Progenitor cell of endocrine pancreas (in vitro differentiated cells): Measurements from ENCODE around the gene SEMA4D. TPM values are rescaled to one million over a fixed set of nuclear protein-coding genes. Genes with fewer than 3 reads are reported as not detected.

Source experiments
- DNase-seq: peaks from one replicate; pipeline ENCODE4 v3.0.0; 2021; ENCODE audit warnings: low spot score; ENCODE audit not compliant: unreplicated experiment
- H3K27ac Mint-ChIP-seq: 2 replicates; pipeline ENCODE4 v1.8.0; 2021; ENCODE audit warnings: mild to moderate bottlenecking, moderate library complexity, mixed read lengths
- H3K27me3 Mint-ChIP-seq: 2 replicates; pipeline ENCODE4 v1.8.0; 2021; ENCODE audit warnings: mixed read lengths
- H3K36me3 Mint-ChIP-seq: 2 replicates; pipeline ENCODE4 v1.8.0; 2022; ENCODE audit warnings: mixed read lengths; ENCODE audit not compliant: insufficient read depth
- H3K4me1 Mint-ChIP-seq: 2 replicates; pipeline ENCODE4 v1.8.0; 2021; ENCODE audit warnings: low read depth, mixed read lengths
- H3K4me3 Mint-ChIP-seq: 2 replicates; pipeline ENCODE4 v1.8.0; 2021; ENCODE audit warnings: low read depth, mild to moderate bottlenecking, moderate library complexity, mixed read lengths
- H3K9me3 Mint-ChIP-seq: 2 replicates; pipeline ENCODE4 v1.8.0; 2021; ENCODE audit warnings: low read depth, mixed read lengths
- microRNA-seq: library from miRNA; unstranded; fragments of <30 nt; microRNA quantifications from one replicate; pipeline ENCODE4 v1.1.0, GENCODE V29; 2020; ENCODE audit warnings: borderline number of aligned reads; ENCODE audit not compliant: unreplicated experiment
- total RNA-seq: library from RNA; stranded (reverse); gene quantifications from 2 replicates; pipeline ENCODE4 v1.2.1, GENCODE V29; 2021
- TF ChIP-seq, protein P1 (sequence below): fragments of 200-600 bp; sonication (generic); IDR thresholded peaks from one replicate; pipeline ENCODE4 v1.5.0; 2021; ENCODE audit warnings: antibody characterized with exemption, mild to moderate bottlenecking; ENCODE audit not compliant: unreplicated experiment

The SEMA4D gene
- total RNA-seq, 1 donor from 2014 or later: 63.1 TPM

GRCh38 chr9:89314955-89315354, 183.0 kb downstream of the SEMA4D start:
- peaks cover 36% of the 10 kb centered on the region for H3K4me1 Mint-ChIP-seq
- no peak overlapping the region for H3K4me3 Mint-ChIP-seq
- H3K27ac Mint-ChIP-seq: peak overlapping the region; percentile 71

DNA sequence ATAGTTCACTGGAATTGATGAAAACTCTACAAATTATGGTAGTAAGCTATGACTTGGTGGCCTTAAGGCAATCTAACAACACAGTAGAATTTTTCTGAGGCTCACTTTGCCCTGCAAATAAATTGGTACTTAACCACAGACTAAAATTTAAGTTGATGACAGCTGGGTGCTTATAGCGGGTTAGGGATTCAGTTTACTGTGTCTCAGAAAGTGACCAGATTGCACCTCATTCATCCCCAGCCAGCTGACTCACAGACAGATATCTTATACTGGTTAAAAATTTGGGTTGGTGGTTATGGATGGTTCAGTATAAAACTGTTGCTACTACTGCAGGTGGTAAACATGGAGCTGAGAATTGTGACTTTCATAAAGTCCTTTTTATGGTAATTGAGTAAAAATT, 184.1 kb downstream of the SEMA4D start:
- Mint-ChIP-seq H3K9me3 (no peaks in the 10 kb centered on the region), H3K4me1 (peaks cover 35% of the 10 kb centered on the region), H3K36me3 (peaks cover 12% of the 10 kb centered on the region), H3K27me3 (no peaks in the 10 kb centered on the region), H3K4me3 (peak overlapping the region; percentile 97), H3K27ac (peak overlapping the region; percentile 76)
- TF ChIP-seq, protein P1, sequence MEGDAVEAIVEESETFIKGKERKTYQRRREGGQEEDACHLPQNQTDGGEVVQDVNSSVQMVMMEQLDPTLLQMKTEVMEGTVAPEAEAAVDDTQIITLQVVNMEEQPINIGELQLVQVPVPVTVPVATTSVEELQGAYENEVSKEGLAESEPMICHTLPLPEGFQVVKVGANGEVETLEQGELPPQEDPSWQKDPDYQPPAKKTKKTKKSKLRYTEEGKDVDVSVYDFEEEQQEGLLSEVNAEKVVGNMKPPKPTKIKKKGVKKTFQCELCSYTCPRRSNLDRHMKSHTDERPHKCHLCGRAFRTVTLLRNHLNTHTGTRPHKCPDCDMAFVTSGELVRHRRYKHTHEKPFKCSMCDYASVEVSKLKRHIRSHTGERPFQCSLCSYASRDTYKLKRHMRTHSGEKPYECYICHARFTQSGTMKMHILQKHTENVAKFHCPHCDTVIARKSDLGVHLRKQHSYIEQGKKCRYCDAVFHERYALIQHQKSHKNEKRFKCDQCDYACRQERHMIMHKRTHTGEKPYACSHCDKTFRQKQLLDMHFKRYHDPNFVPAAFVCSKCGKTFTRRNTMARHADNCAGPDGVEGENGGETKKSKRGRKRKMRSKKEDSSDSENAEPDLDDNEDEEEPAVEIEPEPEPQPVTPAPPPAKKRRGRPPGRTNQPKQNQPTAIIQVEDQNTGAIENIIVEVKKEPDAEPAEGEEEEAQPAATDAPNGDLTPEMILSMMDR: no peak
- DNase-seq: no peak

More at GRCh38 chr9:89314955-89315354, 183.0 kb downstream of the SEMA4D start:
- peaks cover 12% of the 10 kb centered on the region for H3K36me3 Mint-ChIP-seq
- TF ChIP-seq, protein P1: no peak
- H3K9me3 Mint-ChIP-seq: no peaks in the 10 kb centered on the region
- no peak for DNase-seq
- H3K27me3 Mint-ChIP-seq: no peaks in the 10 kb centered on the region

DNA sequence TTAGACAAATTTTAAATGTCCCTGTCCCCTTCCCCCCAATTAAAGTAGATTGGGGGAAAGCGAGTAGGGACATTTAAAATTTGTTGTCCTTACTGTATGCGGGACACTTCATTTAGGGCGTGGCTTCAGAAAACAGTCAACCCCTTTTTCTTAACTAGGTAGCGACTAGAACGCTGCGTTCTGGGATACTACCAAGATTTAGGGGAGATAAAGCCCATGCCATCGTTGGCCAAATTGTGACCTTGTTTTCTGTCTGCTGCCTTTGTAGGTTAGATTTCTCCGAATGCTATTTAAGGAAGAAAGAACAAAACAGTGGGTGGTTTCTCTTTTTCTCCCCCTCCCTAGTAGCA, 185.7 kb downstream of the SEMA4D start:
- Mint-ChIP-seq H3K4me3 (peak overlapping the region; percentile 97), H3K27me3 (no peaks in the 10 kb centered on the region), H3K4me1 (peaks cover 32% of the 10 kb centered on the region), H3K9me3 (no peaks in the 10 kb centered on the region), H3K36me3 (peaks cover 8% of the 10 kb centered on the region), H3K27ac (peak overlapping the region; percentile 94)
- TF ChIP-seq, protein P1: no peak
- DNase-seq: no peak

GRCh38 chr9:89311346-89312221, 186.3 kb downstream of the SEMA4D start:
- Mint-ChIP-seq H3K9me3 (no peaks in the 10 kb centered on the region), H3K27me3 (no peaks in the 10 kb centered on the region), H3K4me3 (peak overlapping the region; percentile 97), H3K36me3 (peaks cover 5% of the 10 kb centered on the region), H3K4me1 (peaks cover 32% of the 10 kb centered on the region), H3K27ac (peak overlapping the region; percentile 100)
- TF ChIP-seq, protein P1: no peak
- DNase-seq: peak; percentile 37

Small RNA genes lying within 50 kb of the gene (microRNA-seq; reads per million reads assigned to microRNA genes)
- not detected for gene MIR3153

Other genes with a start within 250 kb of the SEMA4D start
- 98.7 and 99.1 TPM in 2 replicates for gene CKS2, start 186.9 kb downstream of the SEMA4D start, total RNA-seq
- 73.5 and 75.7 TPM in 2 replicates for gene SECISBP2, start 179.6 kb downstream of the SEMA4D start, total RNA-seq
- gene GADD45G, start 106.9 kb upstream of the SEMA4D start, total RNA-seq: 1.8 and 1.9 TPM in 2 replicates